WTC11 (cell line): ENCODE measurements around the gene PAK5. TPM values are rescaled to one million over a fixed set of nuclear protein-coding genes. Genes with fewer than 3 reads are reported as not detected.

Source experiments
- ATAC-seq: fragments of 200-7000 bp; cut with Tn5 transposase; 2 replicates; pipeline ENCODE4 v1.10.0; 2021; ENCODE audit warnings: mild to moderate bottlenecking, moderate library complexity
- CTCF ChIA-PET: fragments of 300-600 bp; sonication (Branson Sonifier 250); formaldehyde crosslinking; loops from one replicate; lab custom pipeline; 2021; ENCODE audit warnings: antibody characterized with exemption; lab: Charles Lee
- POLR2A ChIA-PET: fragments of 350-600 bp; sonication (Branson Sonifier 250); formaldehyde crosslinking; loops from one replicate; lab custom pipeline; 2021; ENCODE audit warnings: antibody characterized with exemption; lab: Charles Lee
- DNase-seq: peaks from one replicate; pipeline ENCODE4 v3.0.0; 2021; ENCODE audit warnings: low spot score
- H3K27ac Mint-ChIP-seq: 2 replicates; pipeline ENCODE4 v1.8.0; 2021; ENCODE audit warnings: mixed read lengths
- H3K27me3 Mint-ChIP-seq: 2 replicates; pipeline ENCODE4 v1.8.0; 2021; ENCODE audit warnings: low read depth, mild to moderate bottlenecking, moderate library complexity, mixed read lengths
- H3K36me3 Mint-ChIP-seq: 2 replicates; pipeline ENCODE4 v1.8.0; 2021; ENCODE audit warnings: mixed read lengths
- H3K4me1 Mint-ChIP-seq: 2 replicates; pipeline ENCODE4 v1.8.0; 2022; ENCODE audit warnings: mixed read lengths
- H3K4me3 Mint-ChIP-seq: 2 replicates; pipeline ENCODE4 v1.8.0; 2021; ENCODE audit warnings: mild to moderate bottlenecking, moderate library complexity, mixed read lengths
- H3K9me3 Mint-ChIP-seq: 2 replicates; pipeline ENCODE4 v1.8.0; 2021; ENCODE audit warnings: mixed read lengths
- EMX1 ChIP-seq: fragments of 250-450 bp; sonication (Bioruptor Pico); IDR thresholded peaks from 2 replicates; pipeline ENCODE4 v1.8.0; 2021; ENCODE audit warnings: mild to moderate bottlenecking
- FOXK1 ChIP-seq: sonication (generic); formaldehyde crosslinking; IDR thresholded peaks from 2 replicates; pipeline ENCODE4 v1.8.0; 2022; ENCODE audit warnings: mild to moderate bottlenecking, moderate library complexity, missing genetic modification reagents
- FOXP1 ChIP-seq: sonication (generic); formaldehyde crosslinking; IDR thresholded peaks from 2 replicates; pipeline ENCODE4 v1.8.0; 2022; ENCODE audit warnings: missing genetic modification reagents, mild to moderate bottlenecking, moderate library complexity, borderline replicate concordance
- NR3C1 ChIP-seq: sonication (generic); formaldehyde crosslinking; conservative IDR thresholded peaks from 2 replicates; pipeline ENCODE4 v1.8.1; 2023; ENCODE audit warnings: low read depth, mild to moderate bottlenecking, missing genetic modification reagents
- RELA ChIP-seq: sonication (generic); formaldehyde crosslinking; IDR thresholded peaks from 2 replicates; pipeline ENCODE4 v1.8.1; 2022; ENCODE audit warnings: missing genetic modification reagents, mild to moderate bottlenecking, borderline replicate concordance
- TP53 ChIP-seq: sonication (generic); formaldehyde crosslinking; IDR thresholded peaks from 2 replicates; pipeline ENCODE4 v1.8.1; 2023; ENCODE audit warnings: mild to moderate bottlenecking, missing genetic modification reagents
- ZNF263 ChIP-seq: sonication (generic); formaldehyde crosslinking; IDR thresholded peaks from 2 replicates; pipeline ENCODE4 v1.8.1; 2022; ENCODE audit warnings: low read depth, mild to moderate bottlenecking, moderate library complexity, missing genetic modification reagents
- total RNA-seq: library from RNA; stranded (reverse); gene quantifications from 3 replicates; pipeline ENCODE4 v1.2.3, GENCODE V29; 2021
- TF ChIP-seq, protein P1 (sequence below): sonication (generic); formaldehyde crosslinking; IDR thresholded peaks from 2 replicates; pipeline ENCODE4 v1.8.1; 2023; ENCODE audit warnings: mild to moderate bottlenecking, missing genetic modification reagents, moderate library complexity
- TF ChIP-seq, protein P2 (sequence below): sonication (generic); formaldehyde crosslinking; IDR thresholded peaks from 2 replicates; pipeline ENCODE4 v1.8.0; 2023; ENCODE audit warnings: mild to moderate bottlenecking, missing genetic modification reagents
- TF ChIP-seq, protein P3 (sequence below): sonication (generic); formaldehyde crosslinking; IDR thresholded peaks from 2 replicates; pipeline ENCODE4 v1.8.0; 2022; ENCODE audit warnings: mild to moderate bottlenecking, missing genetic modification reagents
- TF ChIP-seq, protein P4 (sequence below): sonication (generic); formaldehyde crosslinking; IDR thresholded peaks from 2 replicates; pipeline ENCODE4 v1.8.0; 2022; ENCODE audit warnings: mild to moderate bottlenecking, missing genetic modification reagents
- TF ChIP-seq, protein P5 (sequence below): fragments of 250-450 bp; sonication (Bioruptor Pico); IDR thresholded peaks from 2 replicates; pipeline ENCODE4 v1.8.0; 2021; ENCODE audit warnings: mild to moderate bottlenecking
- TF ChIP-seq, protein P6 (sequence below): sonication (generic); formaldehyde crosslinking; IDR thresholded peaks from 2 replicates; pipeline ENCODE4 v1.8.0; 2022; ENCODE audit warnings: missing genetic modification reagents
- TF ChIP-seq, protein P7 (sequence below): sonication (generic); formaldehyde crosslinking; IDR thresholded peaks from 2 replicates; pipeline ENCODE4 v1.8.1; 2023; ENCODE audit warnings: mild to moderate bottlenecking, missing genetic modification reagents, moderate library complexity

The PAK5 gene
- total RNA-seq, 1 experiment from 2014 or later = 0.31 TPM

DNA sequence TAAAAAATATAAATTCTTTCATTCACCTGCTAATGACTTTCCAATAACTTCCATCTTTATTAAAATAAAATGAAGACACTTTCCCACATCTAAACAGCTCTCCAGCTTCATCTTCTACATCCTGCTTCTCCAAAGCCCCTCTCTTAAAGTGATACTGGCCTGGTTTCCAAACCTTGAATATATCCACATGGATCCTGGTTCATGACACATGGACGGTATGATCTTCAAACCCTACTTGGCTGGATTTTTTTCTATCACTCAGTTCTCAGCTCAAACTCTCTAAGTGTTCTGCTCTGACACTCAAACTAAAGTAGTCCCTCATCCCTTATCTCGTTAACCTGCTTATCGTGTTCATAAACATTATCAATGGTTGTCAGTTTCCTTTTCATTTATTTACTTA, 128.2 kb downstream of the PAK5 start:
- no peaks in the 10 kb centered on the region for H3K36me3 Mint-ChIP-seq
- CTCF ChIA-PET = interaction anchor here (0.6 kb wide), 1 partner anchor 1755 kb away, joined by 3 read pairs; no protein-coding TSS in a partner anchor
- POLR2A ChIA-PET = interaction anchor here (0.5 kb wide), 1 partner anchor 501 kb away, joined by 3 read pairs; no protein-coding TSS in a partner anchor
- DNase-seq (no peak), ATAC-seq (no peak)
- no peak overlapping the region for H3K27ac Mint-ChIP-seq
- no peak overlapping the region for H3K4me3 Mint-ChIP-seq
- no peaks in the 10 kb centered on the region for H3K4me1 Mint-ChIP-seq
- TF ChIP-seq EMX1 (no peak), NR3C1 (no peak), TP53 (CRISPR knock-in tag) (no peak), FOXK1 (CRISPR knock-in tag) (no peak), ZNF263 (CRISPR knock-in tag) (no peak), FOXP1 (CRISPR knock-in tag) (no peak)
- TF ChIP-seq, protein P1, sequence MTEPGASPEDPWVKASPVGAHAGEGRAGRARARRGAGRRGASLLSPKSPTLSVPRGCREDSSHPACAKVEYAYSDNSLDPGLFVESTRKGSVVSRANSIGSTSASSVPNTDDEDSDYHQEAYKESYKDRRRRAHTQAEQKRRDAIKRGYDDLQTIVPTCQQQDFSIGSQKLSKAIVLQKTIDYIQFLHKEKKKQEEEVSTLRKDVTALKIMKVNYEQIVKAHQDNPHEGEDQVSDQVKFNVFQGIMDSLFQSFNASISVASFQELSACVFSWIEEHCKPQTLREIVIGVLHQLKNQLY (CRISPR knock-in tag) = no peak
- TF ChIP-seq, protein P2, sequence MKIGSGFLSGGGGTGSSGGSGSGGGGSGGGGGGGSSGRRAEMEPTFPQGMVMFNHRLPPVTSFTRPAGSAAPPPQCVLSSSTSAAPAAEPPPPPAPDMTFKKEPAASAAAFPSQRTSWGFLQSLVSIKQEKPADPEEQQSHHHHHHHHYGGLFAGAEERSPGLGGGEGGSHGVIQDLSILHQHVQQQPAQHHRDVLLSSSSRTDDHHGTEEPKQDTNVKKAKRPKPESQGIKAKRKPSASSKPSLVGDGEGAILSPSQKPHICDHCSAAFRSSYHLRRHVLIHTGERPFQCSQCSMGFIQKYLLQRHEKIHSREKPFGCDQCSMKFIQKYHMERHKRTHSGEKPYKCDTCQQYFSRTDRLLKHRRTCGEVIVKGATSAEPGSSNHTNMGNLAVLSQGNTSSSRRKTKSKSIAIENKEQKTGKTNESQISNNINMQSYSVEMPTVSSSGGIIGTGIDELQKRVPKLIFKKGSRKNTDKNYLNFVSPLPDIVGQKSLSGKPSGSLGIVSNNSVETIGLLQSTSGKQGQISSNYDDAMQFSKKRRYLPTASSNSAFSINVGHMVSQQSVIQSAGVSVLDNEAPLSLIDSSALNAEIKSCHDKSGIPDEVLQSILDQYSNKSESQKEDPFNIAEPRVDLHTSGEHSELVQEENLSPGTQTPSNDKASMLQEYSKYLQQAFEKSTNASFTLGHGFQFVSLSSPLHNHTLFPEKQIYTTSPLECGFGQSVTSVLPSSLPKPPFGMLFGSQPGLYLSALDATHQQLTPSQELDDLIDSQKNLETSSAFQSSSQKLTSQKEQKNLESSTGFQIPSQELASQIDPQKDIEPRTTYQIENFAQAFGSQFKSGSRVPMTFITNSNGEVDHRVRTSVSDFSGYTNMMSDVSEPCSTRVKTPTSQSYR (CRISPR knock-in tag) = no peak
- TF ChIP-seq, protein P3, sequence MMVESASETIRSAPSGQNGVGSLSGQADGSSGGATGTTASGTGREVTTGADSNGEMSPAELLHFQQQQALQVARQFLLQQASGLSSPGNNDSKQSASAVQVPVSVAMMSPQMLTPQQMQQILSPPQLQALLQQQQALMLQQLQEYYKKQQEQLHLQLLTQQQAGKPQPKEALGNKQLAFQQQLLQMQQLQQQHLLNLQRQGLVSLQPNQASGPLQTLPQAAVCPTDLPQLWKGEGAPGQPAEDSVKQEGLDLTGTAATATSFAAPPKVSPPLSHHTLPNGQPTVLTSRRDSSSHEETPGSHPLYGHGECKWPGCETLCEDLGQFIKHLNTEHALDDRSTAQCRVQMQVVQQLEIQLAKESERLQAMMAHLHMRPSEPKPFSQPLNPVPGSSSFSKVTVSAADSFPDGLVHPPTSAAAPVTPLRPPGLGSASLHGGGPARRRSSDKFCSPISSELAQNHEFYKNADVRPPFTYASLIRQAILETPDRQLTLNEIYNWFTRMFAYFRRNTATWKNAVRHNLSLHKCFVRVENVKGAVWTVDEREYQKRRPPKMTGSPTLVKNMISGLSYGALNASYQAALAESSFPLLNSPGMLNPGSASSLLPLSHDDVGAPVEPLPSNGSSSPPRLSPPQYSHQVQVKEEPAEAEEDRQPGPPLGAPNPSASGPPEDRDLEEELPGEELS (CRISPR knock-in tag) = no peak
- TF ChIP-seq, protein P4, sequence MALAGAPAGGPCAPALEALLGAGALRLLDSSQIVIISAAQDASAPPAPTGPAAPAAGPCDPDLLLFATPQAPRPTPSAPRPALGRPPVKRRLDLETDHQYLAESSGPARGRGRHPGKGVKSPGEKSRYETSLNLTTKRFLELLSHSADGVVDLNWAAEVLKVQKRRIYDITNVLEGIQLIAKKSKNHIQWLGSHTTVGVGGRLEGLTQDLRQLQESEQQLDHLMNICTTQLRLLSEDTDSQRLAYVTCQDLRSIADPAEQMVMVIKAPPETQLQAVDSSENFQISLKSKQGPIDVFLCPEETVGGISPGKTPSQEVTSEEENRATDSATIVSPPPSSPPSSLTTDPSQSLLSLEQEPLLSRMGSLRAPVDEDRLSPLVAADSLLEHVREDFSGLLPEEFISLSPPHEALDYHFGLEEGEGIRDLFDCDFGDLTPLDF (CRISPR knock-in tag) = no peak
- TF ChIP-seq, protein P5, sequence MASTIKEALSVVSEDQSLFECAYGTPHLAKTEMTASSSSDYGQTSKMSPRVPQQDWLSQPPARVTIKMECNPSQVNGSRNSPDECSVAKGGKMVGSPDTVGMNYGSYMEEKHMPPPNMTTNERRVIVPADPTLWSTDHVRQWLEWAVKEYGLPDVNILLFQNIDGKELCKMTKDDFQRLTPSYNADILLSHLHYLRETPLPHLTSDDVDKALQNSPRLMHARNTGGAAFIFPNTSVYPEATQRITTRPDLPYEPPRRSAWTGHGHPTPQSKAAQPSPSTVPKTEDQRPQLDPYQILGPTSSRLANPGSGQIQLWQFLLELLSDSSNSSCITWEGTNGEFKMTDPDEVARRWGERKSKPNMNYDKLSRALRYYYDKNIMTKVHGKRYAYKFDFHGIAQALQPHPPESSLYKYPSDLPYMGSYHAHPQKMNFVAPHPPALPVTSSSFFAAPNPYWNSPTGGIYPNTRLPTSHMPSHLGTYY (CRISPR knock-in tag) = no peak
- no peaks in the 10 kb centered on the region for H3K9me3 Mint-ChIP-seq
- no peaks in the 10 kb centered on the region; the same call in 1 of the 2 replicates for H3K27me3 Mint-ChIP-seq

DNA sequence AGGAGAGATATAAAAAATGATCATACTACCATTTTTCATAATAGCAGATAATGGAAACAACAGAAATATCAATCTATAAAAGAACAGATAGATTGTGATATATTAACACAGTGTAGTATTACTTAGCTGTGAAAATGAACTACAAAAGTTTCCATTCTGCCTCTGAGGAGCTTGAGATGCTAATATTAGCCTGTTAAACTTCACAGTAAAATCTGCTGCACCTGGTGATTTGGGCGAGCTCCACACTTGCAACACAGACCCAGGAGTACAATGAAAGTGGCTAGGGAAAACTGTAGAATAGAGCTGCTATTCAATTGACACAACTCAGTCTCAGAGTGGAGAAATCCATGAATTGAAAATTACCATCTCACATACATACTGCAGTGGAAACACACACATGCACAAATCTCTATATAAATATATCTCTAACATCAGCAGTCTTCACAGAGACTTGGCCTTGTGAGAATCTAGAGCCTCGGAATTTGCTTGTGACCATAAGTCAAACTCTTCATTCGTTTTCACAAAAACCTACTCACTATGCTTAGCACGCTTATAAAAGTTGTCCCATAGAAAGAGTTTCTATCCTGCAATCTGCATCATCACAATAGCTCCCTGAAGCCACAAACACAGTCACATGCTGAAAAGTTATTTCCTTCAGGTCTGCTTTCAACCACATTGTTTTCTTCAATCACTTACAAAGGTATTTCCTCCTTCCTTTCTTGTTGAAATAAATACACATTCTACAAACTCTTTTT, 133.0 kb downstream of the PAK5 start:
- DNase-seq = no peak
- ChIA-PET POLR2A (no interaction called here), CTCF (interaction anchor here (0.7 kb wide), 1 partner anchor 387 kb away, joined by 5 read pairs; no protein-coding TSS in a partner anchor)
- Mint-ChIP-seq H3K4me3 (no peak overlapping the region), H3K27me3 (no peaks in the 10 kb centered on the region), H3K36me3 (no peaks in the 10 kb centered on the region), H3K9me3 (no peaks in the 10 kb centered on the region), H3K27ac (no peak overlapping the region), H3K4me1 (no peaks in the 10 kb centered on the region)
- no peak for ATAC-seq
- TF ChIP-seq, protein P3 (CRISPR knock-in tag) = no peak
- TF ChIP-seq, protein P6, sequence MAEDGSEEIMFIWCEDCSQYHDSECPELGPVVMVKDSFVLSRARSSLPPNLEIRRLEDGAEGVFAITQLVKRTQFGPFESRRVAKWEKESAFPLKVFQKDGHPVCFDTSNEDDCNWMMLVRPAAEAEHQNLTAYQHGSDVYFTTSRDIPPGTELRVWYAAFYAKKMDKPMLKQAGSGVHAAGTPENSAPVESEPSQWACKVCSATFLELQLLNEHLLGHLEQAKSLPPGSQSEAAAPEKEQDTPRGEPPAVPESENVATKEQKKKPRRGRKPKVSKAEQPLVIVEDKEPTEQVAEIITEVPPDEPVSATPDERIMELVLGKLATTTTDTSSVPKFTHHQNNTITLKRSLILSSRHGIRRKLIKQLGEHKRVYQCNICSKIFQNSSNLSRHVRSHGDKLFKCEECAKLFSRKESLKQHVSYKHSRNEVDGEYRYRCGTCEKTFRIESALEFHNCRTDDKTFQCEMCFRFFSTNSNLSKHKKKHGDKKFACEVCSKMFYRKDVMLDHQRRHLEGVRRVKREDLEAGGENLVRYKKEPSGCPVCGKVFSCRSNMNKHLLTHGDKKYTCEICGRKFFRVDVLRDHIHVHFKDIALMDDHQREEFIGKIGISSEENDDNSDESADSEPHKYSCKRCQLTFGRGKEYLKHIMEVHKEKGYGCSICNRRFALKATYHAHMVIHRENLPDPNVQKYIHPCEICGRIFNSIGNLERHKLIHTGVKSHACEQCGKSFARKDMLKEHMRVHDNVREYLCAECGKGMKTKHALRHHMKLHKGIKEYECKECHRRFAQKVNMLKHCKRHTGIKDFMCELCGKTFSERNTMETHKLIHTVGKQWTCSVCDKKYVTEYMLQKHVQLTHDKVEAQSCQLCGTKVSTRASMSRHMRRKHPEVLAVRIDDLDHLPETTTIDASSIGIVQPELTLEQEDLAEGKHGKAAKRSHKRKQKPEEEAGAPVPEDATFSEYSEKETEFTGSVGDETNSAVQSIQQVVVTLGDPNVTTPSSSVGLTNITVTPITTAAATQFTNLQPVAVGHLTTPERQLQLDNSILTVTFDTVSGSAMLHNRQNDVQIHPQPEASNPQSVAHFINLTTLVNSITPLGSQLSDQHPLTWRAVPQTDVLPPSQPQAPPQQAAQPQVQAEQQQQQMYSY (CRISPR knock-in tag) = no peak
- TF ChIP-seq RELA (CRISPR knock-in tag) = no peak
- TF ChIP-seq, protein P7, sequence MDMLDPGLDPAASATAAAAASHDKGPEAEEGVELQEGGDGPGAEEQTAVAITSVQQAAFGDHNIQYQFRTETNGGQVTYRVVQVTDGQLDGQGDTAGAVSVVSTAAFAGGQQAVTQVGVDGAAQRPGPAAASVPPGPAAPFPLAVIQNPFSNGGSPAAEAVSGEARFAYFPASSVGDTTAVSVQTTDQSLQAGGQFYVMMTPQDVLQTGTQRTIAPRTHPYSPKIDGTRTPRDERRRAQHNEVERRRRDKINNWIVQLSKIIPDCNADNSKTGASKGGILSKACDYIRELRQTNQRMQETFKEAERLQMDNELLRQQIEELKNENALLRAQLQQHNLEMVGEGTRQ (CRISPR knock-in tag) = no peak
